Cardiac fibroblast (primary cell): Measurements from ENCODE around the gene NASP.

Experiments used
- DNase-seq, 2 donors: peaks; one replicate each; pipeline versions ENCODE4 v3.0.0 to v3.0.0-alpha.2; 2010; ENCODE audit warnings: low read depth in 2 of 2
- H3K4me3 ChIP-seq, 2 donors: replicated peaks in 1 of 2; 1 replicate in 1 of 2; 2 replicates in 1 of 2; pipeline ENCODE4 v1.5.1; 2011; ENCODE audit warnings: low read depth in 2 of 2, low read length in 2 of 2, mild to moderate bottlenecking in 2 of 2, moderate library complexity in 1 of 2
- TF ChIP-seq, protein P1 (sequence below): IDR thresholded peaks from one replicate; pipeline ENCODE4 v1.5.1; 2011; ENCODE audit warnings: low read depth, mild to moderate bottlenecking, low read length, inconsistent platforms

The NASP gene

DNA sequence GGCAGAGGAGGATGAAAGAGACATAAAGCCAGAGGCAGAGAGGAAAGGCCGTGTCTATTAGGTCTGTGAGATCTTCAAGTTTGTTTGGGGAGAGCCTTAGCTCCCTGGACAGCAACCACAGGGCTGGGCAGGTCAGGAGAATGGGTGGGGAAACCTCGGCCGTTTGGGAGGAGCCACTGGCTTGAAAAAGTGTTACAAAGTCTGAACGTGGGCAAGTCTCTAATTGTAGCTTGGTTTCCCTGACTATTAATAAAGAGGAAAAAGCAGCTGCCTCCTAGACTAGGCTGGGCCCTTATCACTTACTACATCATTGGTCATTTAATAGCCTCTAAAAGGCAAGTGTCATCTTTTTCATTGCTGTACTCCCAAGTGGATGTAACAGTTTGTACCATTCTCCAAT lies 40.1 kb downstream of the NASP start, which contains the start of gene CCDC17:
TSS of gene CCDC17 (minus strand) at position 83 of the 400 bp plus-strand sequence. CDS start 145 bp downstream, outside the sequence.
- H3K4me3 ChIP-seq: no peak within 1 kb of the TSS
- TF ChIP-seq, protein P1, sequence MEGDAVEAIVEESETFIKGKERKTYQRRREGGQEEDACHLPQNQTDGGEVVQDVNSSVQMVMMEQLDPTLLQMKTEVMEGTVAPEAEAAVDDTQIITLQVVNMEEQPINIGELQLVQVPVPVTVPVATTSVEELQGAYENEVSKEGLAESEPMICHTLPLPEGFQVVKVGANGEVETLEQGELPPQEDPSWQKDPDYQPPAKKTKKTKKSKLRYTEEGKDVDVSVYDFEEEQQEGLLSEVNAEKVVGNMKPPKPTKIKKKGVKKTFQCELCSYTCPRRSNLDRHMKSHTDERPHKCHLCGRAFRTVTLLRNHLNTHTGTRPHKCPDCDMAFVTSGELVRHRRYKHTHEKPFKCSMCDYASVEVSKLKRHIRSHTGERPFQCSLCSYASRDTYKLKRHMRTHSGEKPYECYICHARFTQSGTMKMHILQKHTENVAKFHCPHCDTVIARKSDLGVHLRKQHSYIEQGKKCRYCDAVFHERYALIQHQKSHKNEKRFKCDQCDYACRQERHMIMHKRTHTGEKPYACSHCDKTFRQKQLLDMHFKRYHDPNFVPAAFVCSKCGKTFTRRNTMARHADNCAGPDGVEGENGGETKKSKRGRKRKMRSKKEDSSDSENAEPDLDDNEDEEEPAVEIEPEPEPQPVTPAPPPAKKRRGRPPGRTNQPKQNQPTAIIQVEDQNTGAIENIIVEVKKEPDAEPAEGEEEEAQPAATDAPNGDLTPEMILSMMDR: no peak

DNA sequence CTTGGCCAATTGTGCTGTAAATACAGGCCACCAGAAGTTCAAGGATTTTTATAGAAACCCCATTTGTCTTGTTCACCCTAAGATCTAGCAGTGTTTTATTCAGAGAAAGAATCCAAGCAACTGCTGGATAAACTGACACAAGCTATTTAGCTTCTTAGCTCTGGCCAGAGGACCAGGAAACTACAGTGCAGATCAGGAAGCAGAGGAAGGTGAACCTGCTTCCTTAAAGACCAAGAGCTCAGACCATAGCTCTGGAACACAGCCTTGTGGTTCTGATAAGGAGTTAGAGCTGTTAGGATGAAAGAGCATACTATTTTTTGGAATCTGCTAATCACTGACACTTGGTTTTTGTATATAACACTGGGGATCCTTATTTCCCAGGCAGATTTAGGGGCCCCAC lies 45.2 kb downstream of the NASP start:
- no peak overlapping the region for H3K4me3 ChIP-seq

More for the DNA sequence above, 40.1 kb downstream of the NASP start, which contains the start of gene CCDC17:
- no peak for DNase-seq

DNA sequence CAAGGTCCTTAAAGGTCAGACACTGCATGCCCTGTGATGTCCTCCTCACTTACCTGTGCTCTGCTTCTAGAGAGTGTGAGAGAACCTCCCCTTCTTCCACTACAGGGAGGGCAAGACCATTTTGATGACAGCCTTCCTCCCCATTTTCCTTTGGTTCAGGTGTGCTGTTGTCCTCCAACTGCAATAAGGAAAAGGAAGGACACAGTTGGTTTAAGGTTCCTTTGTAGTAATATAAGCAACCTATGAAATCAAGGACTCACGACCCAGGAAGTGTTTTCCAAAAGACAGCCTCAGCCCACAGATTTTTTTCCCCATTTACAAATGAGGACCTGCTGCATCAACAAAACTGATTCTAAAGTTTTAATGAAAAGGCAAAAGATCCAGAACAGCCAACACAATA lies 46.6 kb downstream of the NASP start:
- H3K4me3 ChIP-seq: no peak overlapping the region
- TF ChIP-seq, protein P1: no peak
- no peak for DNase-seq

More for the DNA sequence above, 45.2 kb downstream of the NASP start:
- DNase-seq: no peak
- TF ChIP-seq, protein P1: no peak

DNA sequence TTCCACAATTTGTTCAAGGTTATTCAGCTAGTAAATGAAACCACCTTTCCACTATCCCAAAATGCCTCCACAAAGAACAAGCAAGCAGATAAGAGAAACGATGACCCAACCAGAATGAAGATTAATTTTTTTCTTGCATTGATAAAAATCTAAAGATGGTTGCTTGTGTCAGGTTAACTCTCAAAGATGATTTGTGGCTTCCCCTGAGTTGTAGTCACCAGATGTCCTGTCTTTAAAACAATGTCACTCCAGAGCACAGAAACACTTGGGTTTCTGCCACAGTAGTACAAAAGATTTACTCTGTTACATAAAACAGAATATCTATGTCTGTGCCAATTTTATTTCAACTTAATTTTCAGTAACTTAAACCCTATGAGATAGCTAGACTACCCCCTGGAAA lies 51.4 kb downstream of the NASP start:
- TF ChIP-seq, protein P1: no peak
- no peak overlapping the region for H3K4me3 ChIP-seq
- DNase-seq: no peak

DNA sequence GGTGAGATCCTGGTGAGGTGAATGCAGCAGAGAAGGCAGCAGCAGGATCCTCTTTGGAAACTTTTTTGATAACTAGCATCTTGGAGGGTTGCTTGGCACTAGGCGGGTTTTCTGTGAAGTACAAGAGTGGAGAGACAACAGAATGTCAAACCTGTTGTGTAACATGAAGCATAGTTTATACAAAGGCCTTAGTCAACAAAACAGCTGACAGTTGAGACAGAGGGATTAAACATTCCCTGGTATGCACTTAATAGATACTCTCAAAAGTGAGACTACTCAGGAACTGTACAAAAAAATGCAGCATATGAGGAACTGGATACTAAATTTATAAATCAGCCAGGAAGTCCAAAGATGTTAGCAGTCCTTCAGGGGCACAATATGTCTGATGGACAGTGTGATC lies 56.5 kb downstream of the NASP start:
- no peak for DNase-seq
- no peak overlapping the region for H3K4me3 ChIP-seq
- TF ChIP-seq, protein P1: no peak

DNA sequence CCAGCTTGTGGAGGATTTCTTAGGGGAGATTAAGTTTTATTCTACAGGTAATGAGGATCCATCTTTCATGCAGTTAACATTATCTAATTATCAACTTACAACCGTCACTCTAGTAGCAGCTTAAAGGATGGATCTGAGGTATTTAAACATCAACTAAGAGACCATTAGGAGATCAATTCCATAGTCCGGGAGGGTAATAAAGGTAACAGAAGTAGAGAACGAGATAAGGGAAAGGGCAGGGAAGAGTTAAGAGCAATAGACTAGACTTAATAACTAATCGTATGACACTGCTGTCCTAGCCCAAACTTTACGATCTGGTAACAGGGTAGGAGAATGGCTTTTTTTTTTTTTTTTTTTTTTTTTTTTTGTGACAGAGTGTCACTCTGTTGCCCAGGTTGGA lies 59.5 kb downstream of the NASP start:
- DNase-seq: no peak
- TF ChIP-seq, protein P1: no peak
- H3K4me3 ChIP-seq: no peak overlapping the region

DNA sequence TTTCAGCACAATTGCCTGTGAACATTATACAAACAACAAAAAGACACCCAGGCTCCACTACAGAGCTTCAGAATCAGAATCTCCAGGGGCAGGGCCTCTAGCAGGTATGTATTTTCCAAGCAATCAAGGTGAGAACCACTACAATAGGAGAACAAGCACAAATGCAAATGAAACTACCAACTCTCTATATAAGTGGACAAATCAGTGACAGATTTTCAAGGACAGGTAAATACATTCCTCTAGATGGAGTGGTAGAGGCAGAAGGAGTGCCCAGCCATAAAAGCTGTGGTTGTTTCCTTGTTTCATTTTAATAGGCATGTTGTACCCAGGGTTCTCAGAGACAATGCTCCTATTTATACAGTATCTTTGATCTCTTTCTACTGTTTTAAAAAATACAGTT lies 60.1 kb downstream of the NASP start:
- no peak overlapping the region for H3K4me3 ChIP-seq
- DNase-seq: no peak
- TF ChIP-seq, protein P1: peak; percentile 4
